HL-60 (cell line): ENCODE measurements around the gene TSPAN15.

Source experiments
- CTCF ChIP-seq: IDR thresholded peaks from one replicate; pipeline ENCODE4 v1.5.1; 2011; ENCODE audit warnings: low read length, control low read depth, inconsistent platforms; ENCODE audit not compliant: insufficient read depth
- POLR2AphosphoS5 ChIP-seq: IDR thresholded peaks from 2 replicates; pipeline ENCODE4 v1.6.1; 2012; ENCODE audit warnings: low read depth
- REST ChIP-seq: IDR thresholded peaks from 2 replicates; pipeline ENCODE4 v1.6.1; 2012; ENCODE audit warnings: low read depth; ENCODE audit not compliant: insufficient replicate concordance

- TF ChIP-seq CTCF (no peak), POLR2AphosphoS5 (no peak), REST (no peak)
These were observed 45.3 kb downstream of the TSPAN15 start for GRCh38 chr10:69496352-69497230.
